HG03469 (cell line): Measurements from ENCODE around the gene OPTC.
"Not testable (repeated sequence)": the region's sequence is repeated elsewhere in the genome, so short reads cannot be mapped to it uniquely, and the experiment has no call there.

Experiments
- ATAC-seq: cut with Tn5 transposase; IDR thresholded peaks from one replicate; pipeline ENCODE4 v1.9.1; 2021; ENCODE audit warnings: mild to moderate bottlenecking, moderate library complexity, moderate number of reproducible peaks; ENCODE audit not compliant: unreplicated experiment

Gene OPTC

GRCh38 chr1:203493901-203494300, at the start of gene OPTC:
Gene OPTC (plus strand): TSS chr1:203494153. CDS start chr1:203496006, 1,853 bp downstream.
- ATAC-seq, result no peak

- ATAC-seq, result no peak
Measured at GRCh38 chr1:203444171-203444576, 49.8 kb upstream of the OPTC start.

GRCh38 chr1:203447151-203447550, 46.8 kb upstream of the OPTC start:
- ATAC-seq, result no peak

- not testable (repeated sequence) for ATAC-seq
Measured at GRCh38 chr1:203447598-203447997, 46.4 kb upstream of the OPTC start.

- no peak for ATAC-seq
Measured at GRCh38 chr1:203448521-203449061, 45.4 kb upstream of the OPTC start.

GRCh38 chr1:203450001-203450400, 44.0 kb upstream of the OPTC start:
- no peak for ATAC-seq

- no peak for ATAC-seq
Measured at GRCh38 chr1:203450479-203451149, 43.3 kb upstream of the OPTC start.

- no peak for ATAC-seq
Measured at GRCh38 chr1:203451836-203452784, 41.8 kb upstream of the OPTC start.

- no peak for ATAC-seq
Measured at GRCh38 chr1:203453016-203453415, 40.9 kb upstream of the OPTC start.

GRCh38 chr1:203453616-203454015, 40.3 kb upstream of the OPTC start:
- no peak for ATAC-seq

- ATAC-seq, result no peak
Measured at GRCh38 chr1:203454986-203455471, 38.9 kb upstream of the OPTC start.

GRCh38 chr1:203455706-203456105, 38.2 kb upstream of the OPTC start:
- no peak for ATAC-seq

- ATAC-seq, result no peak
Measured at GRCh38 chr1:203456577-203456976, 37.4 kb upstream of the OPTC start.

- no peak for ATAC-seq
Measured at GRCh38 chr1:203458078-203458477, 35.9 kb upstream of the OPTC start.

GRCh38 chr1:203459671-203460201, 34.2 kb upstream of the OPTC start:
- ATAC-seq, result no peak

GRCh38 chr1:203461717-203462116, 32.2 kb upstream of the OPTC start:
- no peak for ATAC-seq

- ATAC-seq, result no peak
Measured at GRCh38 chr1:203462143-203462542, 31.8 kb upstream of the OPTC start.

GRCh38 chr1:203462878-203463277, 31.1 kb upstream of the OPTC start:
- ATAC-seq, result no peak

GRCh38 chr1:203463469-203464062, 30.4 kb upstream of the OPTC start:
- no peak for ATAC-seq

- ATAC-seq, result no peak
Measured at GRCh38 chr1:203464226-203464625, 29.7 kb upstream of the OPTC start.

GRCh38 chr1:203464743-203465142, 29.2 kb upstream of the OPTC start:
- ATAC-seq, result no peak
